Uterus (tissue), 2 donors: ENCODE results near the gene SMIM9.

Experiments used
- CTCF ChIP-seq, 4 experiments: fragments of 200-600 bp in 2 of 4; fragments of 450-650 bp in 2 of 4; sonication (generic) in 2 of 4; IDR thresholded peaks; one replicate each; pipeline ENCODE4 v1.5.1; 2016 to 2019; ENCODE audit warnings: antibody characterized with exemption in 4 of 4, mild to moderate bottlenecking in 2 of 4, moderate library complexity in 1 of 4
- POLR2A ChIP-seq, 2 donors: fragments of 450-650 bp; IDR thresholded peaks; one replicate each; pipeline ENCODE4 v1.6.1; 2016; ENCODE audit warnings: antibody characterized with exemption in 2 of 2, mild to moderate bottlenecking in 1 of 2, moderate library complexity in 1 of 2

GRCh38 chrX:154813801-154814200, 20.7 kb downstream of the SMIM9 start:
- TF ChIP-seq CTCF (IDR thresholded peaks at IDR 0.05) = no peak
- TF ChIP-seq POLR2A (IDR thresholded peaks at IDR 0.05) = no peak
